ENCODE measurements around the gene MYO18A. TPM values are rescaled to one million over a fixed set of nuclear protein-coding genes. Genes with fewer than 3 reads are reported as not detected.

The MYO18A gene
- total and polyA plus RNA-seq, 2 experiments from 2014 or later: 33.8 to 35.6 TPM

GRCh38 chr17:29070781-29071180 is 109.4 kb downstream of the MYO18A start:
- H2AFZ ChIP-seq: no peak overlapping the region
- 82% methylated on average over 9 of the region's 9 CpGs for WGBS (ENCODE audit: low lambda C conversion rate, missing lambda C conversion rate)
- TF ChIP-seq EZH2 (IDR thresholded peaks at IDR 0.05; ENCODE audit: borderline replicate concordance) (no peak), CTCF (IDR thresholded peaks at IDR 0.05; ENCODE audit: poor library complexity) (no peak), EZH2phosphoT487 (IDR thresholded peaks at IDR 0.05; ENCODE audit: low read depth, severe bottlenecking, unreplicated experiment) (no peak)

GRCh38 chr17:29070308-29070707 is 109.9 kb downstream of the MYO18A start:
- 81% methylated on average over 10 of the region's 10 CpGs for WGBS (ENCODE audit: low lambda C conversion rate, missing lambda C conversion rate)
- H3K27me3 ChIP-seq: no peaks in the 10 kb centered on the region
- no peak for TF ChIP-seq CTCF (IDR thresholded peaks at IDR 0.05; ENCODE audit: poor library complexity)
- no peak for TF ChIP-seq EZH2phosphoT487 (IDR thresholded peaks at IDR 0.05; ENCODE audit: low read depth, severe bottlenecking, unreplicated experiment)
- no peak for TF ChIP-seq EZH2 (IDR thresholded peaks at IDR 0.05; ENCODE audit: borderline replicate concordance)
- no peak overlapping the region for H3K27ac ChIP-seq
- H3K36me3 ChIP-seq (replicated peaks; ENCODE audit: insufficient read depth, low read depth): no peaks in the 10 kb centered on the region
- H3K4me3 ChIP-seq: no peak overlapping the region
- no peaks in the 10 kb centered on the region for H3K4me1 ChIP-seq (ENCODE audit: insufficient read depth)
- no peak overlapping the region for H2AFZ ChIP-seq
- no peak for DNase-seq (ENCODE audit: low spot score)
- H4K20me1 ChIP-seq (ENCODE audit: insufficient read depth, poor library complexity, severe bottlenecking): no peaks in the 10 kb centered on the region
- no peaks in the 10 kb centered on the region for H3K9me3 ChIP-seq (ENCODE audit: low read depth)
- no peaks in the 10 kb centered on the region for H3K79me2 ChIP-seq
- H3K9me2 ChIP-seq (replicated peaks; ENCODE audit: insufficient read depth): no peaks in the 10 kb centered on the region
- no peak overlapping the region for H3K4me2 ChIP-seq

More at GRCh38 chr17:29070781-29071180, 109.4 kb downstream of the MYO18A start:
- H4K20me1 ChIP-seq (ENCODE audit: insufficient read depth, poor library complexity, severe bottlenecking): no peaks in the 10 kb centered on the region
- no peak overlapping the region for H3K4me2 ChIP-seq
- H3K36me3 ChIP-seq (replicated peaks; ENCODE audit: insufficient read depth, low read depth): no peaks in the 10 kb centered on the region
- no peak overlapping the region for H3K27ac ChIP-seq
- no peaks in the 10 kb centered on the region for H3K27me3 ChIP-seq
- no peak for DNase-seq (ENCODE audit: low spot score)
- H3K9me2 ChIP-seq (replicated peaks; ENCODE audit: insufficient read depth): no peaks in the 10 kb centered on the region
- no peaks in the 10 kb centered on the region for H3K9me3 ChIP-seq (ENCODE audit: low read depth)
- no peaks in the 10 kb centered on the region for H3K4me1 ChIP-seq (ENCODE audit: insufficient read depth)
- H3K4me3 ChIP-seq: no peak overlapping the region
- no peaks in the 10 kb centered on the region for H3K79me2 ChIP-seq

GRCh38 chr17:29069526-29070041 is 110.6 kb downstream of the MYO18A start:
- no peaks in the 10 kb centered on the region for H3K79me2 ChIP-seq
- no peaks in the 10 kb centered on the region for H3K9me2 ChIP-seq (replicated peaks; ENCODE audit: insufficient read depth)
- no peaks in the 10 kb centered on the region for H3K4me1 ChIP-seq (ENCODE audit: insufficient read depth)
- H3K4me3 ChIP-seq: no peak overlapping the region
- H3K9me3 ChIP-seq (ENCODE audit: low read depth): no peaks in the 10 kb centered on the region
- no peaks in the 10 kb centered on the region for H3K36me3 ChIP-seq (replicated peaks; ENCODE audit: insufficient read depth, low read depth)
- no peaks in the 10 kb centered on the region for H3K27me3 ChIP-seq
- TF ChIP-seq EZH2phosphoT487 (IDR thresholded peaks at IDR 0.05; ENCODE audit: low read depth, severe bottlenecking, unreplicated experiment) (no peak), CTCF (IDR thresholded peaks at IDR 0.05; ENCODE audit: poor library complexity) (no peak), EZH2 (IDR thresholded peaks at IDR 0.05; ENCODE audit: borderline replicate concordance) (no peak)
- H2AFZ ChIP-seq: no peak overlapping the region
- no peaks in the 10 kb centered on the region for H4K20me1 ChIP-seq (ENCODE audit: insufficient read depth, poor library complexity, severe bottlenecking)
- no peak overlapping the region for H3K27ac ChIP-seq
- WGBS (ENCODE audit: low lambda C conversion rate, missing lambda C conversion rate): 80% methylated on average over 19 of the region's 19 CpGs
- no peak overlapping the region for H3K4me2 ChIP-seq
- no peak for DNase-seq (ENCODE audit: low spot score)
